Endothelial cell (in vitro differentiated cells): ENCODE measurements around the gene STING1. TPM values are rescaled to one million over a fixed set of nuclear protein-coding genes. Genes with fewer than 3 reads are reported as not detected.
A peak's percentile ranks its signal among the peaks of the same experiment; 100 is the strongest.
"Not testable (repeated sequence)": the region's sequence is repeated elsewhere in the genome, so short reads cannot be mapped to it uniquely, and the experiment has no call there.

Experiments
- DNase-seq: peaks from one replicate; pipeline ENCODE4 v3.0.0; 2021; ENCODE audit warnings: low spot score
- H3K27ac Mint-ChIP-seq: one replicate; pipeline ENCODE4 v1.8.0; 2021; ENCODE audit warnings: mixed read lengths, inconsistent platforms; ENCODE audit not compliant: unreplicated experiment
- H3K27me3 Mint-ChIP-seq: one replicate; pipeline ENCODE4 v1.8.0; 2021; ENCODE audit warnings: mild to moderate bottlenecking, moderate library complexity, mixed read lengths, inconsistent platforms; ENCODE audit not compliant: unreplicated experiment
- H3K36me3 Mint-ChIP-seq: one replicate; pipeline ENCODE4 v1.8.0; 2021; ENCODE audit warnings: mild to moderate bottlenecking, low read depth, mixed read lengths, inconsistent platforms; ENCODE audit not compliant: unreplicated experiment
- H3K4me1 Mint-ChIP-seq: one replicate; pipeline ENCODE4 v1.8.0; 2021; ENCODE audit warnings: mild to moderate bottlenecking, mixed read lengths, inconsistent platforms; ENCODE audit not compliant: unreplicated experiment
- H3K4me3 Mint-ChIP-seq: one replicate; pipeline ENCODE4 v1.8.0; 2021; ENCODE audit warnings: mild to moderate bottlenecking, mixed read lengths, inconsistent platforms; ENCODE audit not compliant: unreplicated experiment
- H3K9me3 Mint-ChIP-seq: one replicate; pipeline ENCODE4 v1.8.0; 2021; ENCODE audit warnings: mixed read lengths, inconsistent platforms; ENCODE audit not compliant: unreplicated experiment
- CTCF ChIP-seq: fragments of 200-600 bp; sonication (generic); IDR thresholded peaks from one replicate; pipeline ENCODE4 v1.5.0; 2021; ENCODE audit warnings: antibody characterized with exemption; ENCODE audit not compliant: unreplicated experiment
- total RNA-seq: library from RNA; stranded (reverse); fragmentation: NEBNext Ultra II Directional; extraction: Animal tissue kit (Norgen Biotek cat#: 25700); gene quantifications from one replicate; pipeline ENCODE4 v1.2.1, GENCODE V29; 2021; ENCODE audit not compliant: unreplicated experiment

The STING1 gene
- total RNA-seq, 1 donor from 2014 or later, result 69.1 TPM

GRCh38 chr5:139514486-139514856 lies 31.9 kb upstream of the STING1 start:
- Mint-ChIP-seq H3K4me1 (peaks cover 22% of the 10 kb centered on the region), H3K27ac (no peak overlapping the region), H3K9me3 (no peaks in the 10 kb centered on the region), H3K4me3 (no peak overlapping the region), H3K27me3 (peaks cover 18% of the 10 kb centered on the region), H3K36me3 (peaks cover 9% of the 10 kb centered on the region)
- DNase-seq, result no peak
- no peak for TF ChIP-seq CTCF

GRCh38 chr5:139513852-139514485 lies 31.4 kb upstream of the STING1 start:
- TF ChIP-seq CTCF, result peak; percentile 13
- DNase-seq, result no peak
- Mint-ChIP-seq H3K4me3 (no peak overlapping the region), H3K9me3 (no peaks in the 10 kb centered on the region), H3K36me3 (peaks cover 8% of the 10 kb centered on the region), H3K27ac (peak overlapping the region; percentile 30), H3K27me3 (peaks cover 16% of the 10 kb centered on the region), H3K4me1 (peaks cover 21% of the 10 kb centered on the region)

GRCh38 chr5:139513434-139513833 lies 30.9 kb upstream of the STING1 start:
- H3K27me3 Mint-ChIP-seq, result peaks cover 12% of the 10 kb centered on the region
- not testable (repeated sequence) for H3K36me3 Mint-ChIP-seq
- peak; percentile 78 for DNase-seq

GRCh38 chr5:139512786-139513390 lies 30.3 kb upstream of the STING1 start:
- Mint-ChIP-seq H3K4me1 (peaks cover 11% of the 10 kb centered on the region), H3K27me3 (peaks cover 9% of the 10 kb centered on the region), H3K36me3 (peaks cover 4% of the 10 kb centered on the region), H3K27ac (no peak overlapping the region), H3K9me3 (no peaks in the 10 kb centered on the region), H3K4me3 (no peak overlapping the region)
- DNase-seq, result no peak
- peak; percentile 19 for TF ChIP-seq CTCF

More at GRCh38 chr5:139513434-139513833, 30.9 kb upstream of the STING1 start:
- H3K4me3 Mint-ChIP-seq, H3K9me3 Mint-ChIP-seq: not testable (repeated sequence)
- Mint-ChIP-seq H3K27ac (peak overlapping the region; percentile 30), H3K4me1 (peaks cover 15% of the 10 kb centered on the region)
- TF ChIP-seq CTCF, result peak; percentile 55

GRCh38 chr5:139504722-139505121 lies 22.2 kb upstream of the STING1 start:
- H3K4me3 Mint-ChIP-seq, H3K9me3 Mint-ChIP-seq, H3K27me3 Mint-ChIP-seq, DNase-seq, H3K4me1 Mint-ChIP-seq, H3K36me3 Mint-ChIP-seq: not testable (repeated sequence)
- peak overlapping the region; percentile 20 for H3K27ac Mint-ChIP-seq

- H3K4me1 Mint-ChIP-seq, DNase-seq, H3K4me3 Mint-ChIP-seq, H3K27ac Mint-ChIP-seq, H3K36me3 Mint-ChIP-seq, H3K9me3 Mint-ChIP-seq, H3K27me3 Mint-ChIP-seq: not testable (repeated sequence)
These were observed 21.3 kb upstream of the STING1 start for GRCh38 chr5:139503879-139504278.

GRCh38 chr5:139503036-139503817 lies 20.7 kb upstream of the STING1 start:
- DNase-seq, H3K27ac Mint-ChIP-seq, H3K4me3 Mint-ChIP-seq, H3K9me3 Mint-ChIP-seq, H3K4me1 Mint-ChIP-seq, H3K27me3 Mint-ChIP-seq, H3K36me3 Mint-ChIP-seq: not testable (repeated sequence)
